Breast epithelium (tissue), 3 donors: ENCODE measurements around the gene ASIC3.

Experiments
- POLR2A ChIP-seq: fragments of 450-650 bp; IDR thresholded peaks from one replicate; pipeline ENCODE4 v1.6.1; 2016; ENCODE audit warnings: antibody characterized with exemption, mild to moderate bottlenecking, moderate library complexity
- POLR2AphosphoS5 ChIP-seq, 3 donors: sonication (generic); formaldehyde crosslinking; IDR thresholded peaks; one replicate each; pipeline ENCODE4 v1.6.1; 2017; ENCODE audit warnings: antibody characterized with exemption in 3 of 3
- TF ChIP-seq, protein P1 (sequence below), 3 donors: fragments of 450-650 bp; IDR thresholded peaks; one replicate each; pipeline ENCODE4 v1.5.1; 2016 to 2017; ENCODE audit warnings: antibody characterized with exemption in 3 of 3, mild to moderate bottlenecking in 3 of 3, moderate library complexity in 3 of 3

DNA sequence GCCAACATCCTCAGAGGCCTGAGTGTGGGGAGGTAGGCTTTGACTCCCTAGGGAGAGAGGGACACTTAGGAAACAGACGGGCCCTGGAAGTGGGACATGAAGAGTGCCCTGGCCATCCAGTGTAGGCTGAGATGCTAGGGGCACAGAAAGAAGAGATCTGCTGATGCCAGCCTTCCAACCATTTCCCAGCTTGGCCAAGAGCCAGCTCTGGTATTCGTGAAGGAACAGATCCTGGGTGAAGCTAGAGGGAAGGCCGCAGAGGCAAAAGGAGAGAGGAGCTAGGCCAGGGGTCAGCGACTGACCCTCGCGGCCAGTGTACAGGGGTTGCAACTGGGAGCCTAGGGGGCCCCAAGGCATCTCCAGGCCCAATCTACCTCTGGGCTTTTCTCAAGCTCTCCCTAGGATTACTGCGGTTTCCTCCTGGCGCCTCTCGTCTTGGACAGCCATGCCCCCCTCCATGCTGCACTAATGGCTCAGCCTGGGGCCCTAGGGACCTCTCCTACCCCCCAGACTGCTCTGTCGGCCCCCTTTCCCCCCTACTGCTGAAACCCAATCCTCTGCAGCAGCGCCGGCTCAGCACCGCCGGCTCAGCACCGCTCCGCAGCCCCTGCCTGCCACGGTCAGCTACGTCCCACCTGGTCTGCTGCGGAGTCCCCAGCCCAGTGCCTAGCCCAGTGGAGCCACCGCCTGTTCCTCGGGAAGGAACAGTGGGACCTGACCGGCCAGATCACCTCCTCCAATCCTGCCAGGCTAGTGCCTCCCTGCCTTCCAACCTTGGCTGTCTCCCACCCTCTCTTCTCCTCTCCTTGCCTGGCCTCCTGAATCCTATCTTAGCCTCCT lies at the start of gene ASIC3:
- TF ChIP-seq, protein P1, sequence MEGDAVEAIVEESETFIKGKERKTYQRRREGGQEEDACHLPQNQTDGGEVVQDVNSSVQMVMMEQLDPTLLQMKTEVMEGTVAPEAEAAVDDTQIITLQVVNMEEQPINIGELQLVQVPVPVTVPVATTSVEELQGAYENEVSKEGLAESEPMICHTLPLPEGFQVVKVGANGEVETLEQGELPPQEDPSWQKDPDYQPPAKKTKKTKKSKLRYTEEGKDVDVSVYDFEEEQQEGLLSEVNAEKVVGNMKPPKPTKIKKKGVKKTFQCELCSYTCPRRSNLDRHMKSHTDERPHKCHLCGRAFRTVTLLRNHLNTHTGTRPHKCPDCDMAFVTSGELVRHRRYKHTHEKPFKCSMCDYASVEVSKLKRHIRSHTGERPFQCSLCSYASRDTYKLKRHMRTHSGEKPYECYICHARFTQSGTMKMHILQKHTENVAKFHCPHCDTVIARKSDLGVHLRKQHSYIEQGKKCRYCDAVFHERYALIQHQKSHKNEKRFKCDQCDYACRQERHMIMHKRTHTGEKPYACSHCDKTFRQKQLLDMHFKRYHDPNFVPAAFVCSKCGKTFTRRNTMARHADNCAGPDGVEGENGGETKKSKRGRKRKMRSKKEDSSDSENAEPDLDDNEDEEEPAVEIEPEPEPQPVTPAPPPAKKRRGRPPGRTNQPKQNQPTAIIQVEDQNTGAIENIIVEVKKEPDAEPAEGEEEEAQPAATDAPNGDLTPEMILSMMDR (IDR thresholded peaks at IDR 0.05) = no peak
- TF ChIP-seq POLR2A = no peak
- no peak for TF ChIP-seq POLR2AphosphoS5 (IDR thresholded peaks at IDR 0.05)
